HFFc6 (cell line): ENCODE results near the gene RPRD1B. TPM values are rescaled to one million over a fixed set of nuclear protein-coding genes. Genes with fewer than 3 reads are reported as not detected.

Source experiments
- DNase-seq: peaks from one replicate; pipeline ENCODE4 v3.0.0-alpha.2; 2018
- H3K27ac Mint-ChIP-seq: 2 replicates; pipeline ENCODE4 v1.8.0; 2020; ENCODE audit warnings: mild to moderate bottlenecking, mixed read lengths
- H3K27me3 Mint-ChIP-seq: 2 replicates; pipeline ENCODE4 v1.8.0; 2021; ENCODE audit warnings: mild to moderate bottlenecking, moderate library complexity, mixed read lengths; ENCODE audit not compliant: insufficient read depth
- H3K36me3 Mint-ChIP-seq: 2 replicates; pipeline ENCODE4 v1.8.0; 2021; ENCODE audit warnings: low read depth, mixed read lengths
- H3K4me1 Mint-ChIP-seq: 2 replicates; pipeline ENCODE4 v1.8.0; 2020; ENCODE audit warnings: low read depth, mixed read lengths
- H3K4me3 Mint-ChIP-seq: 2 replicates; pipeline ENCODE4 v1.8.0; 2020; ENCODE audit warnings: mild to moderate bottlenecking, moderate library complexity, mixed read lengths
- H3K9me3 Mint-ChIP-seq: 2 replicates; pipeline ENCODE4 v1.8.0; 2020; ENCODE audit warnings: mild to moderate bottlenecking, mixed read lengths
- total RNA-seq, 6 experiments: library from RNA; stranded (reverse); fragmentation: NEBNext Ultra II Directional; extraction: Animal tissue kit (Norgen Biotek cat#: 25700); gene quantifications; 2 replicates in 1 of 6; 3 replicates in 5 of 6; pipeline ENCODE4 v1.2.3, GENCODE V29; 2021
- TF ChIP-seq, protein P1 (sequence below): fragments of 200-600 bp; sonication (generic); IDR thresholded peaks from 2 replicates; pipeline ENCODE4 v1.5.0; 2021; ENCODE audit warnings: antibody characterized with exemption, mild to moderate bottlenecking

RPRD1B gene
- total RNA-seq, 6 experiments from 2014 or later: 15.9 to 20.2 (median 19.2) TPM

GRCh38 chr20:38108986-38109541, 75.5 kb downstream of the RPRD1B start:
- H3K9me3 Mint-ChIP-seq: no peaks in the 10 kb centered on the region; the same call in 1 of the 2 replicates
- no peaks in the 10 kb centered on the region for H3K36me3 Mint-ChIP-seq
- peaks cover 1% of the 10 kb centered on the region; the same call in 1 of the 2 replicates for H3K27me3 Mint-ChIP-seq
- TF ChIP-seq, protein P1, sequence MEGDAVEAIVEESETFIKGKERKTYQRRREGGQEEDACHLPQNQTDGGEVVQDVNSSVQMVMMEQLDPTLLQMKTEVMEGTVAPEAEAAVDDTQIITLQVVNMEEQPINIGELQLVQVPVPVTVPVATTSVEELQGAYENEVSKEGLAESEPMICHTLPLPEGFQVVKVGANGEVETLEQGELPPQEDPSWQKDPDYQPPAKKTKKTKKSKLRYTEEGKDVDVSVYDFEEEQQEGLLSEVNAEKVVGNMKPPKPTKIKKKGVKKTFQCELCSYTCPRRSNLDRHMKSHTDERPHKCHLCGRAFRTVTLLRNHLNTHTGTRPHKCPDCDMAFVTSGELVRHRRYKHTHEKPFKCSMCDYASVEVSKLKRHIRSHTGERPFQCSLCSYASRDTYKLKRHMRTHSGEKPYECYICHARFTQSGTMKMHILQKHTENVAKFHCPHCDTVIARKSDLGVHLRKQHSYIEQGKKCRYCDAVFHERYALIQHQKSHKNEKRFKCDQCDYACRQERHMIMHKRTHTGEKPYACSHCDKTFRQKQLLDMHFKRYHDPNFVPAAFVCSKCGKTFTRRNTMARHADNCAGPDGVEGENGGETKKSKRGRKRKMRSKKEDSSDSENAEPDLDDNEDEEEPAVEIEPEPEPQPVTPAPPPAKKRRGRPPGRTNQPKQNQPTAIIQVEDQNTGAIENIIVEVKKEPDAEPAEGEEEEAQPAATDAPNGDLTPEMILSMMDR: no peak
- DNase-seq: no peak
- peaks cover 50% of the 10 kb centered on the region for H3K4me1 Mint-ChIP-seq
- H3K4me3 Mint-ChIP-seq: no peak overlapping the region; the same call in 1 of the 2 replicates
- peak overlapping the region; percentile 67; the same call in 1 of the 2 replicates for H3K27ac Mint-ChIP-seq

DNA sequence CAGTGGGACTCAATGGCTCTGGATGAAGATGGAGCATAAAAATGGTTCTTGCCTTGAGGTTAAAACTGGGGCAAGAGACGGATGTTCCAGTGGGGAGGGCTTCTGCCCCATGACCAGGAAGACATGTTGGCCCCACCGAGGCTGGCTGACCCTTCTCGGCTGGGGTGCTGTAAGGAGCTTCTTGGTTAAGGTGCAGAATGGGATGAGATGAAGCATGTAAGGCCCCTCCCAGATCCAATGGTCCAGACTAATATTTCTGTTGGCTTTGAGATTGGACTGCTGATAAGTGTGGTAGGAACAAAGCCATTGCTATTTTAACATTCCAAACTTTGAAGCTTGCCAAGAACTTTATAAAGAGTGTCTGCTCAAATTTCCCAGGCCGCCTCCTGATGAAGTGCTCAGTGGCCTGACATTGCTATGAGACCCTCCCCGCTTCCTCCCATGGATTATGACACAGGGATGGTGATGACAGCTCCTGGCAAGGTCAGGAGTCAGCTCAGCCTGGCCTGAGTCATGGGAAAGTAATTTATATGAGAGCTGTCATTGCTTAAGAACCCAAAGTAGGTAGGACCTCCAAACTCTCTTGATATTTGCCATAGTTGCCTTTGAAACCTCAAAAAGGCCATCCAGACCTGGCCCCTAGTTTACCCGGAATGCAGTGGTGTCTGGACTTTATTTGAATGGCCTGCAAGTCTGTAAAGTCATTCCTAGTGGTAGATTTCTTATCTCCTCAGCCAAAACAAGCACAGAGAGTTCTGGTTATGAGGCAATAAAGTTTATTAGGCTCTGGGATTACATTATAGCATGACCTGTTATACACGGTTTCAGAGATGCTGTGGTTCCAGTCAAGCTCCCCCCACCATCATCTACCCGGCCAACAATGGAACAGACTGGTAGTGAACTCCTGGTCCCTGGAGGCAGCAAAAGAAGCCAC, 76.3 kb downstream of the RPRD1B start:
- no peaks in the 10 kb centered on the region; the same call in 1 of the 2 replicates for H3K9me3 Mint-ChIP-seq
- peaks cover 1% of the 10 kb centered on the region; the same call in 1 of the 2 replicates for H3K27me3 Mint-ChIP-seq
- TF ChIP-seq, protein P1: no peak
- peak; percentile 96 for DNase-seq
- H3K4me1 Mint-ChIP-seq: peaks cover 57% of the 10 kb centered on the region
- peak overlapping the region; percentile 60; the same call in 1 of the 2 replicates for H3K4me3 Mint-ChIP-seq
- peak overlapping the region; percentile 67 for H3K27ac Mint-ChIP-seq
- H3K36me3 Mint-ChIP-seq: no peaks in the 10 kb centered on the region

- no peaks in the 10 kb centered on the region; the same call in 1 of the 2 replicates for H3K9me3 Mint-ChIP-seq
Measured at GRCh38 chr20:38110525-38111178, 77.1 kb downstream of the RPRD1B start.

DNA sequence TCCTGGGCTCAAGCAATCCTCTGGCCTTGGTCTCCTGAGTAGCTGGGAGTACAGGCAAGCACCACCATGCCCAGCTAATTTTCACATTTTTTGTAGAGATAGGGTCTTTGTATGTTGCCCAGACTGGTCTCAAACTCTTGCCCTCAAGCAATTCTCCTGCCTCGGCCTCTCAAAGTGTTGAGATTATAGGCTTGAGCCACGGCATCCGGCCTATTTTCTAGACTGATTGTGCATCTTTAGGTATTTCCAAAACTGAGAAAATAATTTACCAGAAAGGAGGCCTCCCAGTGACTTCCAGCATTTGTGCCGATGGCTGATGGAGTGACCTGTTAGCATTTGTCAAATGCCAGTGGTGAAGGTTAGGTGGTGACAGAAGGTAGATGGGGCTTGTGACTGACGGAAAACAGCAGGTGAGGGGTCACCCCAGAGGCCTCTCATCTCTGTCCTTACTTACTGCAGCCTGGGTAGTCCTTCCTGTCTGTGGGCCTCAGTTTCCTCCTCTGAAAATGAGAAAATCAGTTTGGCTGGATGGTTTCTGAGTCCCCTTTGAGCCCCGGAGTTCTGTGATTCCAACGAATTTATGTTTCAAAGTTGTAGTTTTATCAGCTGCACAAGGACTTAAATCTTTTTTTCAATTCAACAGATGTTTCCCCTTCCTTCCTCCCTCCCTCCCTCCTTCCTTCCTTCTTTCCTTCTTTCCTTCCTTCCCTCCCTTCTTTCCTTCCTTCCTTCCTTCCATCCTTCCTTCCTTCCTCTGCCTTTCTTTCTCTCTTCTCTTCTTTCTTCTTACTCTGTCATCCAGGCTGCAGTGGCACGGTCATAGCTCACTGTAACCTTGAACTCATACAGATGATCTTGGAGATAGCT, 78.1 kb downstream of the RPRD1B start:
- Mint-ChIP-seq H3K4me3 (no peak overlapping the region), H3K27ac (peak overlapping the region; percentile 42; the same call in 1 of the 2 replicates), H3K27me3 (no peaks in the 10 kb centered on the region), H3K4me1 (peaks cover 68% of the 10 kb centered on the region), H3K36me3 (peaks cover under 1% of the 10 kb centered on the region; the same call in 1 of the 2 replicates), H3K9me3 (peaks cover under 1% of the 10 kb centered on the region; the same call in 1 of the 2 replicates)
- DNase-seq: no peak
- TF ChIP-seq, protein P1: no peak

More at GRCh38 chr20:38110525-38111178, 77.1 kb downstream of the RPRD1B start:
- Mint-ChIP-seq H3K4me1 (peaks cover 62% of the 10 kb centered on the region), H3K27ac (peak overlapping the region; percentile 67), H3K4me3 (peak overlapping the region; percentile 60; the same call in 1 of the 2 replicates), H3K27me3 (no peaks in the 10 kb centered on the region), H3K36me3 (no peaks in the 10 kb centered on the region)
- no peak for DNase-seq
- TF ChIP-seq, protein P1: no peak
